IMR-90 (cell line): ENCODE results near the gene C1orf105. TPM values are rescaled to one million over a fixed set of nuclear protein-coding genes. Genes with fewer than 3 reads are reported as not detected.

Experiments
- ATAC-seq: fragments of 200-7000 bp; cut with Tn5 transposase; 2 replicates; pipeline ENCODE4 v1.9.1; 2020; ENCODE audit warnings: low read depth, mild to moderate bottlenecking, moderate library complexity
- BruUV-seq: library from RNA; stranded (reverse); fragments of 400-500 nt; replicated peaks from 2 replicates; lab custom pipeline; 2021; lab: Mats Ljungman, UMichigan
- CTCF ChIA-PET: fragments of 300-600 bp; formaldehyde crosslinking; extraction: SDS; loops from one replicate; lab custom pipeline; 2021; ENCODE audit warnings: antibody characterized with exemption; lab: Yijun Ruan, JAX
- POLR2A ChIA-PET: fragments of 300-600 bp; sonication (Branson Sonifier 250); formaldehyde crosslinking; loops from one replicate; lab custom pipeline; 2022; ENCODE audit warnings: antibody characterized with exemption; ENCODE audit not compliant: unreplicated experiment; lab: Charles Lee
- DNase-seq: peaks from one replicate; pipeline ENCODE4 v3.0.0; 2013
- H2AFZ ChIP-seq: replicated peaks from 2 replicates; pipeline ENCODE3; 2013; ENCODE audit warnings: low read length, mild to moderate bottlenecking; ENCODE audit not compliant: poor library complexity
- H2AK5ac ChIP-seq: 2 replicates; pipeline ENCODE4 v1.6.1; 2013; ENCODE audit warnings: low read depth, low read length, inconsistent platforms
- H2AK9ac ChIP-seq: replicated peaks from 2 replicates; pipeline ENCODE3; 2013; ENCODE audit warnings: mild to moderate bottlenecking, low read depth, low read length, moderate library complexity; ENCODE audit not compliant: poor library complexity
- H2BK120ac ChIP-seq: 2 replicates; pipeline ENCODE4 v1.6.1; 2013; ENCODE audit warnings: low read depth, low read length, inconsistent platforms
- H2BK15ac ChIP-seq: 3 replicates; pipeline ENCODE4 v1.6.1; 2013; ENCODE audit warnings: low read depth, low read length, inconsistent platforms
- H2BK20ac ChIP-seq: 2 replicates; pipeline ENCODE4 v1.6.1; 2013; ENCODE audit warnings: low read depth, mild to moderate bottlenecking, inconsistent platforms, low read length, moderate library complexity
- H2BK5ac ChIP-seq: 2 replicates; pipeline ENCODE4 v1.6.1; 2013; ENCODE audit warnings: mild to moderate bottlenecking, low read depth, low read length, inconsistent platforms; ENCODE audit not compliant: poor library complexity, severe bottlenecking
- H3K14ac ChIP-seq: replicated peaks from 2 replicates; pipeline ENCODE4 v1.6.1; 2013; ENCODE audit warnings: low read depth, low read length, inconsistent platforms
- H3K18ac ChIP-seq: 2 replicates; pipeline ENCODE4 v1.6.1; 2013; ENCODE audit warnings: low read depth, low read length, control low read depth
- H3K23ac ChIP-seq: 2 replicates; pipeline ENCODE4 v1.6.1; 2013; ENCODE audit warnings: low read depth, low read length, inconsistent platforms
- H3K27ac ChIP-seq: 2 replicates; pipeline ENCODE4 v1.5.1; 2013; ENCODE audit warnings: mild to moderate bottlenecking, control low read depth, low read length; ENCODE audit not compliant: insufficient read depth
- H3K27me3 ChIP-seq: 2 replicates; pipeline ENCODE4 v1.6.1; 2013; ENCODE audit warnings: low read length; ENCODE audit not compliant: control insufficient read depth, insufficient read depth
- H3K36me3 ChIP-seq: 2 replicates; pipeline ENCODE4 v1.6.1; 2013; ENCODE audit warnings: low read length, mixed read lengths; ENCODE audit not compliant: control insufficient read depth, insufficient read depth
- H3K4ac ChIP-seq: 2 replicates; pipeline ENCODE4 v1.6.1; 2013; ENCODE audit warnings: low read depth, low read length, inconsistent platforms
- H3K4me1 ChIP-seq: 2 replicates; pipeline ENCODE4 v1.6.1; 2013; ENCODE audit warnings: low read length, mixed read lengths; ENCODE audit not compliant: control insufficient read depth, insufficient read depth
- H3K4me2 ChIP-seq: 2 replicates; pipeline ENCODE4 v1.6.1; 2013; ENCODE audit warnings: low read depth, mild to moderate bottlenecking, control low read depth, low read length, moderate library complexity
- H3K4me3 ChIP-seq: 2 replicates; pipeline ENCODE4 v1.5.1; 2013; ENCODE audit warnings: low read depth, mild to moderate bottlenecking, control low read depth, low read length, moderate library complexity; ENCODE audit not compliant: insufficient read depth
- H3K56ac ChIP-seq: 2 replicates; pipeline ENCODE4 v1.6.1; 2013; ENCODE audit warnings: low read length, inconsistent platforms; ENCODE audit not compliant: insufficient read depth; ENCODE audit errors: extremely low read depth
- H3K79me1 ChIP-seq, 2 experiments: 2 replicates each; pipeline ENCODE4 v1.6.1; 2013; ENCODE audit warnings: low read length in 2 of 2, inconsistent platforms in 1 of 2, low read depth in 1 of 2
- H3K9ac ChIP-seq: 2 replicates; pipeline ENCODE4 v1.6.1; 2013; ENCODE audit warnings: low read depth, low read length, control low read depth
- H3K9me1 ChIP-seq: 2 replicates; pipeline ENCODE4 v1.6.1; 2013; ENCODE audit warnings: low read length, inconsistent platforms; ENCODE audit not compliant: insufficient read depth
- H3K9me3 ChIP-seq: 2 replicates; pipeline ENCODE4 v1.6.1; 2013; ENCODE audit warnings: low read length; ENCODE audit not compliant: control insufficient read depth, insufficient read depth
- H4K20me1 ChIP-seq: 2 replicates; pipeline ENCODE4 v1.6.1; 2013; ENCODE audit warnings: low read length, inconsistent platforms; ENCODE audit not compliant: insufficient read depth
- H4K5ac ChIP-seq: 2 replicates; pipeline ENCODE4 v1.6.1; 2013; ENCODE audit warnings: mild to moderate bottlenecking, low read depth, low read length, control low read depth
- H4K8ac ChIP-seq, 2 experiments: 2 replicates each; pipeline ENCODE4 v1.6.1; 2013; ENCODE audit warnings: low read depth in 2 of 2, low read length in 2 of 2, control low read depth in 1 of 2, inconsistent platforms in 1 of 2
- H4K91ac ChIP-seq: 2 replicates; pipeline ENCODE4 v1.6.1; 2013; ENCODE audit warnings: low read depth, low read length, inconsistent platforms; ENCODE audit not compliant: insufficient read depth
- BHLHE40 ChIP-seq: fragments of 150-350 bp; IDR thresholded peaks from 2 replicates; pipeline ENCODE4 v1.6.1; 2016; ENCODE audit warnings: mild to moderate bottlenecking, low read depth, low read length
- CEBPB ChIP-seq: IDR thresholded peaks from 2 replicates; pipeline ENCODE4 v1.6.1; 2012; ENCODE audit warnings: low read depth, low read length, improper control_type of control experiment
- CHD1 ChIP-seq: IDR thresholded peaks from 2 replicates; pipeline ENCODE4 v1.6.1; 2012; ENCODE audit warnings: low read depth, low read length, improper control_type of control experiment
- MXI1 ChIP-seq: IDR thresholded peaks from 2 replicates; pipeline ENCODE4 v1.6.1; 2012; ENCODE audit warnings: low read depth, mild to moderate bottlenecking, low read length, moderate library complexity, borderline replicate concordance
- RAD21 ChIP-seq: IDR thresholded peaks from 2 replicates; pipeline ENCODE4 v1.6.1; 2012; ENCODE audit warnings: low read length, improper control_type of control experiment
- RCOR1 ChIP-seq: IDR thresholded peaks from 2 replicates; pipeline ENCODE4 v1.6.1; 2012; ENCODE audit warnings: mild to moderate bottlenecking, low read length, improper control_type of control experiment; ENCODE audit not compliant: insufficient replicate concordance
- SMC3 ChIP-seq: fragments of 150-350 bp; IDR thresholded peaks from 2 replicates; pipeline ENCODE4 v1.6.1; 2016; ENCODE audit warnings: low read depth, mild to moderate bottlenecking, antibody characterized with exemption, low read length, moderate library complexity
- WGBS, 2 experiments: methylation state at CpG; one replicate each; pipeline versions ENCODE4 v1.1.5 to v1.1.7; 2013; ENCODE audit warnings: missing lambda C conversion rate in 2 of 2; ENCODE audit not compliant: insufficient read length in 1 of 2; ENCODE audit errors: extremely low coverage in 2 of 2; 5-methylcytosine and 5-hydroxymethylcytosine counted together
- dilution Hi-C: fragments of 300-500 bp; cut with HindIII; formaldehyde crosslinking; loops from one replicate; pipeline ENCODE4 v1.14.3; 2018; ENCODE audit warnings: low sequenced_read_pairs; ENCODE audit not compliant: unreplicated experiment
- in situ Hi-C: fragments of 300-500 bp; cut with MboI; formaldehyde crosslinking; loops from 3 replicates; pipeline ENCODE4 v1.14.3; 2019; ENCODE audit warnings: low sequenced_read_pairs, inconsistent platforms, mixed read lengths
- intact Hi-C: fragments of 100-400 bp; cut with micrococcal nuclease; formaldehyde crosslinking; loops from 2 replicates; pipeline ENCODE4 v1.10.0; 2022
- polyA plus RNA-seq, 3 experiments: library from polyadenylated mRNA; depleted of rRNA; stranded (reverse); fragments of >200 nt; gene quantifications; 2 replicates each; pipeline ENCODE4 v1.2.3, GENCODE V29; 2012; ENCODE audit warnings: low replicate concordance in 1 of 3
- total RNA-seq: library from RNA; depleted of rRNA; stranded (reverse); fragments of >200 nt; gene quantifications from 2 replicates; pipeline ENCODE4 v1.2.3, GENCODE V29; 2012
- TF ChIP-seq, protein P1 (sequence below): fragments of 150-350 bp; IDR thresholded peaks from 2 replicates; pipeline ENCODE4 v1.6.1; 2017; ENCODE audit warnings: mild to moderate bottlenecking, antibody characterized with exemption, low read length, low read depth

Gene C1orf105
- total and polyA plus RNA-seq, 2 of the 4 experiments (the other 2 are of a cell fraction): not detected

- ChIA-PET CTCF (no interaction called here), POLR2A (no interaction called here)
- H3K4me1 ChIP-seq: no peaks in the 10 kb centered on the region
- no peak overlapping the region for H4K5ac ChIP-seq
- H2AFZ ChIP-seq: no peak overlapping the region
- no TSS peak for BruUV-seq
- no peak overlapping the region for H3K27ac ChIP-seq
- dilution Hi-C loops (no loop called here), intact Hi-C loops (no loop called here), in situ Hi-C loops (no loop called here)
- no peak overlapping the region for H4K8ac ChIP-seq
- no peak overlapping the region for H3K23ac ChIP-seq
- H3K14ac ChIP-seq: no peak overlapping the region
- H3K27me3 ChIP-seq: peaks cover 12% of the 10 kb centered on the region
- ATAC-seq (no peak), DNase-seq (no peak)
- H2AK9ac ChIP-seq: no peak overlapping the region
- no peak overlapping the region for H2BK15ac ChIP-seq
- H4K91ac ChIP-seq: no peak overlapping the region
- H2AK5ac ChIP-seq: no peak overlapping the region
- H3K56ac ChIP-seq: no peak overlapping the region
- no peaks in the 10 kb centered on the region for H3K9me1 ChIP-seq
- no peaks in the 10 kb centered on the region for H3K9me3 ChIP-seq
- H4K20me1 ChIP-seq: no peaks in the 10 kb centered on the region
- H3K4ac ChIP-seq: no peak overlapping the region
- no CpG with 5 or more reads among the region's 3 CpGs for WGBS, 2 experiments
- TF ChIP-seq MXI1 (no peak), CHD1 (no peak), CEBPB (0 out of 2 replicates have a peak, but pooled peaks have one; percentile 6), RAD21 (no peak), BHLHE40 (no peak), SMC3 (no peak), RCOR1 (no peak)
- TF ChIP-seq, protein P1, sequence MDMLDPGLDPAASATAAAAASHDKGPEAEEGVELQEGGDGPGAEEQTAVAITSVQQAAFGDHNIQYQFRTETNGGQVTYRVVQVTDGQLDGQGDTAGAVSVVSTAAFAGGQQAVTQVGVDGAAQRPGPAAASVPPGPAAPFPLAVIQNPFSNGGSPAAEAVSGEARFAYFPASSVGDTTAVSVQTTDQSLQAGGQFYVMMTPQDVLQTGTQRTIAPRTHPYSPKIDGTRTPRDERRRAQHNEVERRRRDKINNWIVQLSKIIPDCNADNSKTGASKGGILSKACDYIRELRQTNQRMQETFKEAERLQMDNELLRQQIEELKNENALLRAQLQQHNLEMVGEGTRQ: no peak
- H3K18ac ChIP-seq: no peak overlapping the region
- H2BK5ac ChIP-seq: no peak overlapping the region
- no peak overlapping the region for H3K4me2 ChIP-seq
- H3K79me1 ChIP-seq: no peaks in the 10 kb centered on the region
- H3K36me3 ChIP-seq: no peaks in the 10 kb centered on the region
- H2BK120ac ChIP-seq: no peak overlapping the region
- no peak overlapping the region for H2BK20ac ChIP-seq
- no peak overlapping the region for H3K9ac ChIP-seq
- no peak overlapping the region for H3K4me3 ChIP-seq
Measured at GRCh38 chr1:172469717-172470116, 49.2 kb downstream of the C1orf105 start.
